HG03342 (cell line): ENCODE data around the gene AACS.

Experiments used
- ATAC-seq: cut with Tn5 transposase; IDR thresholded peaks from one replicate; pipeline ENCODE4 v1.9.1; 2021; ENCODE audit warnings: mild to moderate bottlenecking, moderate library complexity; ENCODE audit not compliant: unreplicated experiment

The AACS gene

DNA sequence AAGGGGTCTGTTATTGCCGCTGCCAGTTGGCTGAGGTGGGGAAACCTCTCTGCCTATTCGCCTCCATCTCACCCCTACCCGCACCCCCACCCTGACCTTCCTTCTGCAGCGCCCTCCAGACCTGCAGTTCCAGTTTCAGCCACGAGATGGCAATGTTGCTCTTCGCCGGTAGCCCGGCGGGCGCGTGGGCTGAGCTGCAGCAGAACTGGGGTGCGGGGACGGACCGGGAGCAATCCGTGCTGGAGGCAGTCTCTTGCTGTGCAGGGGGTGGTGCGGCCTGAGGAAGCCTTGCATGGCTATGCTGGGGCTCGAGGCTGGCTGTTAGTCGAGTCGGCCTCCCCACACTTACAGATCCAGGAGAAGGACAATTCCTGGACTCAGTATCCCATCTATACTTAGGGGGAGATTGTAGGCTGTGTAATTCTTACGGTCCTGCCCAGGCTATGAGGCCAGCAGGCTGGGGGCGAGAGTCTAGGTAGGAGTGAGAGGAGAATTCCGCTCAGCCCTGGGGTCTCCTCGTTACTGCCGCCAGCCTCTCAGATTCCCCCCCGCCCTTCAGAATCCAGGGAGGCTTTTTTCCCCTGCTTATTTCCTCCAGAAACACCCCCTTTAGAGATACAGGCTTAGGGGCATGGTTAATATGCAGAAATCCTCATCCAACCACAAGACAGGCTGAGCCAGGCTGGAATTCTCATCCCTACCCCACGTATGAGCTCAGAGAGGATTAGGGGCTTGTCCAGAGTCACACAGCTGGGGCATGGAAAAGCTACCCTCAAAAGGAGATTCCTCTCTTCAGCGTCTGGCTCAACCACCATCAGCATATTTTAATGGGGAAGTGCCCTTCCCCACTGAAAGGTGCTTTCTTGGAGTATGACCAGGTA is 118.2 kb downstream of the AACS start:
- ATAC-seq = peak; percentile 65

- ATAC-seq = no peak
Observed at GRCh38 chr12:125184213-125184967, 119.2 kb downstream of the AACS start.

- ATAC-seq = no peak
Observed at GRCh38 chr12:125185311-125185739, 120.1 kb downstream of the AACS start.

DNA sequence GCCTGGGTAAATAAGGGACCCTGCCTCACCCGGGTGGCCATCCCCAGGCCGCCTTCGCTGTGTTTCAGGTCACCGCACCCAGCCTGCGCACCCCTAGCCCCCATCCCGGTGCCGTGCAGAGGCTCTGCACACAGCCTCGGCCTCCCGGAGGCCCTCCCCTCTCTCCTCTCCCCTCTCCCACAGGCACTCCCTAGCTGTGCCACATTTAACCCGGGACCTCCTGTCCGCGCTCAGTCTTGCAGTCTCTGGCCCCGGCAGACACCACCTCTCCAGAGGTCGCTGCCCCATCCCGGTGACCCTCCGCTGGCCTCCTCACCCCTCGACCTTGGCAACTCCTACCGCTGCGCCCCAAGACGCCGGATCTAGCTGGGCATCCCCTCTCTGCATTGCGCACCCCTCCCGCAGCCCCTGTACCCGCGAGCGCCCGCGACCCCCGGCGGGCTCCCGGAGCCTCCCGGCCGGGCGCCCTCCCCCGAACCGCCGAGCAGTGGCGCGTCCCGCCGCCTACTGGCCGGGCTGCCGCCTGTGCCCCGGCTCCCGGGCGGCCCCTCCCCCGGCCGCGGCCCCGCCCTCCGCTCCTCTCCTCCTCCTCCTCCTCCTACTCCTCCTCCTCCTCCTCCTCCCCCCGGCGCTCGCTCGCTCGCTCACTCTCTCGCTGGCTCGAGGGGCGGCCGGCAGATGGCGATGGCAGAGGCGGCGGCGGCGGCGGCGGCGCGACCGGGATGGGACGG is 120.7 kb downstream of the AACS start, which contains the start of gene TMEM132B:
Gene TMEM132B, plus strand, starts transcription at position 647 of the 731 bp plus-strand sequence.
- peak; percentile 53 for ATAC-seq

- peak; percentile 19 for ATAC-seq
Observed at GRCh38 chr12:125186471-125187147, 121.4 kb downstream of the AACS start.

DNA sequence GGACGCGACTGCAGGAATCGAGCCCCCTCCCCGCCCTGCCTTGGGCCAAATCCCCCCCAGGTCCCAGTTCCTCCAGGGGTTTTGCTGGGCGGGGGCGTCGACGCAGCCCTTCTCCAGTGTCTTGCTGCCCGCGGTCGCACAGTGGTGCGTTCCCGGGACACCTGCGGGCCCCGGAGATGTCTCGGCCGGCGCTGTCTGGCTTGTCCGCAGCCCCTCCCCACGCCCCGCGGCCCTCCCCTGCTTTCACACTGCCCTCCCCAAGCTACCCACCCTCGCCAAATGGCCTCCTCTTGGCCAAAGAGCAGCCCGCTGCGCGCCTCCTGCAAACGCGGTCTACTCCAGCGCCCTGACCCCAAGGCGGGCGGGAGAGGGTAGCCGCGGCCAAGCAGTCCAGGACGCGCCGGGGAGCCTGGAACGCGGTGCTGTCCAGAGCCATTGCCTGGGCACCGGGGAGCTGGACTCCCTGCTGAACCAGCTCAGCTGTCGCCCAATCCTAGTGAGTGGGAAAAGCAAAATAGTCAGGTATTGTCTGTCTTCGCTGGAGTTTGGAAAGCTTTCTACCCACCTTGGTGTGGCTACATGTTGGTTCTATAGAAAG is 122.0 kb downstream of the AACS start:
- ATAC-seq = no peak

GRCh38 chr12:125187780-125188741 is 122.8 kb downstream of the AACS start:
- no peak for ATAC-seq

- no peak for ATAC-seq
Observed at GRCh38 chr12:125189015-125189414, 123.8 kb downstream of the AACS start.

- ATAC-seq = no peak
Observed at GRCh38 chr12:125189502-125189901, 124.3 kb downstream of the AACS start.

- no peak for ATAC-seq
Observed at GRCh38 chr12:125191361-125192087, 126.3 kb downstream of the AACS start.

DNA sequence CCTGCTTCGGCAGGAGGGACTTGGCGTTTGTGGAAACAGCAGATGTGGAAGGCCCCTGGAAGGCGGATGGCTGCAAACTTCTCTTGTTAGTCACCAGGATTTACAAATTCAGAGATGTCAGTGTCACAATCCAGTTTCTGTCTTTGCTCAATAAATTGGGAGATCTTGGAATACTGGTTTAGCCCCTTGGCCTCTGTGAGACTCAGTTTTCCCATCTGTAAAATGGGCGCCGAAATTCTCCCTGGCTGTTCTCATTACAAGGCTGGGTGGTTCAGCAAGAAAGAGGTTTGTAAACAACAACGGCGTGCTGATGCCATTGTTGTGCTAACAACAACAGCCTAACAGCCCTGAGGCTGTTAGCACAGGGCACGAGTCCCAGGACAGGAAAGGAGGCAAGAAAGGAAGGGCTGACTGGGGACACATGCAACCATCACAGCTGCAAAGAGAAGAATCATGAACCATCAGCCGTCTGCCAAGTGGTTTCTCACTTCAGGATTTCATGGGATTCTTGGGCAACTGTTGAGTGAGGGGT is 127.5 kb downstream of the AACS start:
- ATAC-seq = no peak
